ENCODE data around the gene RAB21. TPM values are rescaled to one million over a fixed set of nuclear protein-coding genes. Genes with fewer than 3 reads are reported as not detected.

RAB21 gene
- total and polyA plus RNA-seq, 4 donors, result 5.5 to 15.0 (median 10.0) TPM

DNA sequence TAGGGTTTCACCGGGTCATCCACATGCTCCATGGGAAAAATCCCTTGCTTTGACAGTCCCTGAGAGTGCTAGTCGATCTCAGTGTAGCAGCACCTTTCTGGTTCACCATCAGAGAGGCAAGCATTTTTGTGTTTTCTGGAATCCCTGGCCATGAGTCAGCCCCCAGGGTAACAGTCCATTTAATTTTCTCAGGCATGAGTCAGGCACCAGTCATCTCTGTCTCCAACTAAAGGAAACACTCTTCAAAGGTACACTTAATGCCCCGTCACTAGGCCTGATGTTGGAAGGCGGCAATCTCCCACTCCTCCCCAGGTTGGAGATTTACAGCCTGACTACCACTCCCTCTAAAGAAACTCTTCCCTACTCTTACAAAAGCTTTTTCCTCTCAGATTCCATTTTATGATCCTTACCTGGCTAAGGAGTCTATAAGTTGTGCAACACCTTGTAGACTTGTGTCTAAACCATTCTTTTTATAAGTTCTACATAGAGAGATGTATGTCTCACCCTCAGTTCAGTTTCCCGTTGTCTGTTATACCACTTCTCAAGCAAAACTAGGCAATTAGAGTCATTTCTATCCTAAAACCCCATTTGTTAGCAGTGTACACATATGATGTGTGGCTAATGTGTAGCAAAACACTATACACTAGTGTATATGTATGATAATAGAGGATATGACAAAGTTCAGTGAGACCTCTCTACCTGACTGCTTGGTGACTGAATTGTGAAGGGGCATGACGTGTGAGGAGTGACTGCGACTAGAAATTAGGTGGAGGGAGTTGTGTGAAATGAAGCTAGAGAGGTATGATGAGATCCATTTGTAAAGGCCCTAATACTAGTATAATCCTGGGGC is 44.2 kb upstream of the RAB21 start:
- Histone ChIP-seq H3K36me3 (ENCODE audit: control insufficient read depth in 4 of 4, insufficient read depth in 3 of 4, low read depth in 1 of 4, low read length in 3 of 4) (no peaks in the 10 kb centered on the region), H3K9ac (ENCODE audit: low read depth in 1 of 2, low read length in 2 of 2) (no peak overlapping the region), H3K27me3 (ENCODE audit: control insufficient read depth in 4 of 4, insufficient read depth in 4 of 4, low read length in 3 of 4) (no peaks in the 10 kb centered on the region), H3K4me1 (ENCODE audit: control insufficient read depth in 4 of 4, insufficient read depth in 4 of 4, low read length in 3 of 4) (no peaks in the 10 kb centered on the region), H3K4me3 (ENCODE audit: low read depth in 1 of 3, low read length in 3 of 3) (no peak overlapping the region), H3K27ac (ENCODE audit: low read depth in 1 of 2, low read length in 2 of 2) (no peak overlapping the region), H3K9me3 (ENCODE audit: control insufficient read depth in 4 of 4, low read length in 3 of 4) (peaks cover 5 to 12% (median 5%) of the 10 kb centered on the region in 4 donors)
- TF ChIP-seq HNF4G (IDR thresholded peaks at IDR 0.05) (no peak), TAF1 (conservative IDR thresholded peaks at IDR 0.05) (no peak), NR2F2 (IDR thresholded peaks at IDR 0.05) (no peak), SP1 (IDR thresholded peaks at IDR 0.05) (no peak), FOXA1 (IDR thresholded peaks at IDR 0.05) (no peak), RAD21 (IDR thresholded peaks at IDR 0.05) (no peak), YY1 (IDR thresholded peaks at IDR 0.05) (no peak), EGR1 (IDR thresholded peaks at IDR 0.05; ENCODE audit: low read depth in 2 of 2) (no peak), FOXA2 (IDR thresholded peaks at IDR 0.05) (no peak), GABPA (IDR thresholded peaks at IDR 0.05 in 1 of 2, conservative IDR thresholded peaks at IDR 0.05 in 1 of 2) (no peak), JUND (IDR thresholded peaks at IDR 0.05) (no peak), HNF4A (conservative IDR thresholded peaks at IDR 0.05) (no peak), RXRA (IDR thresholded peaks at IDR 0.05) (no peak)
- TF ChIP-seq, protein P1, sequence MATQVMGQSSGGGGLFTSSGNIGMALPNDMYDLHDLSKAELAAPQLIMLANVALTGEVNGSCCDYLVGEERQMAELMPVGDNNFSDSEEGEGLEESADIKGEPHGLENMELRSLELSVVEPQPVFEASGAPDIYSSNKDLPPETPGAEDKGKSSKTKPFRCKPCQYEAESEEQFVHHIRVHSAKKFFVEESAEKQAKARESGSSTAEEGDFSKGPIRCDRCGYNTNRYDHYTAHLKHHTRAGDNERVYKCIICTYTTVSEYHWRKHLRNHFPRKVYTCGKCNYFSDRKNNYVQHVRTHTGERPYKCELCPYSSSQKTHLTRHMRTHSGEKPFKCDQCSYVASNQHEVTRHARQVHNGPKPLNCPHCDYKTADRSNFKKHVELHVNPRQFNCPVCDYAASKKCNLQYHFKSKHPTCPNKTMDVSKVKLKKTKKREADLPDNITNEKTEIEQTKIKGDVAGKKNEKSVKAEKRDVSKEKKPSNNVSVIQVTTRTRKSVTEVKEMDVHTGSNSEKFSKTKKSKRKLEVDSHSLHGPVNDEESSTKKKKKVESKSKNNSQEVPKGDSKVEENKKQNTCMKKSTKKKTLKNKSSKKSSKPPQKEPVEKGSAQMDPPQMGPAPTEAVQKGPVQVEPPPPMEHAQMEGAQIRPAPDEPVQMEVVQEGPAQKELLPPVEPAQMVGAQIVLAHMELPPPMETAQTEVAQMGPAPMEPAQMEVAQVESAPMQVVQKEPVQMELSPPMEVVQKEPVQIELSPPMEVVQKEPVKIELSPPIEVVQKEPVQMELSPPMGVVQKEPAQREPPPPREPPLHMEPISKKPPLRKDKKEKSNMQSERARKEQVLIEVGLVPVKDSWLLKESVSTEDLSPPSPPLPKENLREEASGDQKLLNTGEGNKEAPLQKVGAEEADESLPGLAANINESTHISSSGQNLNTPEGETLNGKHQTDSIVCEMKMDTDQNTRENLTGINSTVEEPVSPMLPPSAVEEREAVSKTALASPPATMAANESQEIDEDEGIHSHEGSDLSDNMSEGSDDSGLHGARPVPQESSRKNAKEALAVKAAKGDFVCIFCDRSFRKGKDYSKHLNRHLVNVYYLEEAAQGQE (IDR thresholded peaks at IDR 0.05), result no peak
- TF ChIP-seq, protein P2, sequence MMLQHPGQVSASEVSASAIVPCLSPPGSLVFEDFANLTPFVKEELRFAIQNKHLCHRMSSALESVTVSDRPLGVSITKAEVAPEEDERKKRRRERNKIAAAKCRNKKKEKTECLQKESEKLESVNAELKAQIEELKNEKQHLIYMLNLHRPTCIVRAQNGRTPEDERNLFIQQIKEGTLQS (IDR thresholded peaks at IDR 0.05), result no peak
- TF ChIP-seq, protein P3, sequence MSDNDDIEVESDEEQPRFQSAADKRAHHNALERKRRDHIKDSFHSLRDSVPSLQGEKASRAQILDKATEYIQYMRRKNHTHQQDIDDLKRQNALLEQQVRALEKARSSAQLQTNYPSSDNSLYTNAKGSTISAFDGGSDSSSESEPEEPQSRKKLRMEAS (IDR thresholded peaks at IDR 0.05), result no peak
- WGBS, result 96% methylated on average over 7 of the region's 7 CpGs
- DNase-seq (ENCODE audit: low spot score), result no peak

DNA sequence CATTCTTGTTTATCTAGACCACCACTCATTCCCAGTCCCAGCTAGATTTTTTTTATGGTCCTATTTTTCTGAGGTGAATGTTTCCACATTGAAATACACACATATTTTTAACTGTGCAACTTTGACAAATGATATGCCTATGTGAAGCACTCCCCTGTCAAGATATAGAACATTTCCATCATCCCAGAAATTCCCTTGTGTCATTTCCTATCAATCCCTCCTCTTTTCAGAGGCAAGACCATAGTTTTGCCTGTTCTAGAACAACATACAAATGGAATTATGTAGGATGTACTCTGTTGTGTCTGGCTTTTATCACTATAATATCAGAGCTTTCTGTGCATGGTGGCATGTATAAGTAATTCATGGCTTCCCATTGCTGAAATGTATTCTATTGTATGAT is 36.1 kb upstream of the RAB21 start:
- H3K9me3 ChIP-seq (ENCODE audit: control insufficient read depth in 4 of 4, low read length in 3 of 4), result peaks cover 0 to 5% (median 4%) of the 10 kb centered on the region in 4 donors
- H3K36me3 ChIP-seq (ENCODE audit: control insufficient read depth in 4 of 4, insufficient read depth in 3 of 4, low read depth in 1 of 4, low read length in 3 of 4), result no peaks in the 10 kb centered on the region
- no peak for DNase-seq (ENCODE audit: low spot score)
- H3K27me3 ChIP-seq (ENCODE audit: control insufficient read depth in 4 of 4, insufficient read depth in 4 of 4, low read length in 3 of 4), result no peaks in the 10 kb centered on the region
- H3K4me1 ChIP-seq (ENCODE audit: control insufficient read depth in 4 of 4, insufficient read depth in 4 of 4, low read length in 3 of 4), result no peaks in the 10 kb centered on the region
- no peak overlapping the region for H3K27ac ChIP-seq (ENCODE audit: low read depth in 1 of 2, low read length in 2 of 2)
- H3K4me3 ChIP-seq (ENCODE audit: low read depth in 1 of 3, low read length in 3 of 3), result no peak overlapping the region
- no peak overlapping the region for H3K9ac ChIP-seq (ENCODE audit: low read depth in 1 of 2, low read length in 2 of 2)
- TF ChIP-seq SP1 (IDR thresholded peaks at IDR 0.05), result no peak
- no peak for TF ChIP-seq GABPA (IDR thresholded peaks at IDR 0.05 in 1 of 2, conservative IDR thresholded peaks at IDR 0.05 in 1 of 2)
- no peak for TF ChIP-seq RXRA (IDR thresholded peaks at IDR 0.05)
- no peak for TF ChIP-seq FOXA1 (IDR thresholded peaks at IDR 0.05)
- TF ChIP-seq, protein P4, sequence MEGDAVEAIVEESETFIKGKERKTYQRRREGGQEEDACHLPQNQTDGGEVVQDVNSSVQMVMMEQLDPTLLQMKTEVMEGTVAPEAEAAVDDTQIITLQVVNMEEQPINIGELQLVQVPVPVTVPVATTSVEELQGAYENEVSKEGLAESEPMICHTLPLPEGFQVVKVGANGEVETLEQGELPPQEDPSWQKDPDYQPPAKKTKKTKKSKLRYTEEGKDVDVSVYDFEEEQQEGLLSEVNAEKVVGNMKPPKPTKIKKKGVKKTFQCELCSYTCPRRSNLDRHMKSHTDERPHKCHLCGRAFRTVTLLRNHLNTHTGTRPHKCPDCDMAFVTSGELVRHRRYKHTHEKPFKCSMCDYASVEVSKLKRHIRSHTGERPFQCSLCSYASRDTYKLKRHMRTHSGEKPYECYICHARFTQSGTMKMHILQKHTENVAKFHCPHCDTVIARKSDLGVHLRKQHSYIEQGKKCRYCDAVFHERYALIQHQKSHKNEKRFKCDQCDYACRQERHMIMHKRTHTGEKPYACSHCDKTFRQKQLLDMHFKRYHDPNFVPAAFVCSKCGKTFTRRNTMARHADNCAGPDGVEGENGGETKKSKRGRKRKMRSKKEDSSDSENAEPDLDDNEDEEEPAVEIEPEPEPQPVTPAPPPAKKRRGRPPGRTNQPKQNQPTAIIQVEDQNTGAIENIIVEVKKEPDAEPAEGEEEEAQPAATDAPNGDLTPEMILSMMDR (IDR thresholded peaks at IDR 0.05; ENCODE audit: low read depth, low read length, missing input control), result no peak
- TF ChIP-seq RAD21 (IDR thresholded peaks at IDR 0.05), result no peak
- TF ChIP-seq, protein P3 (IDR thresholded peaks at IDR 0.05), result no peak
- no peak for TF ChIP-seq FOXA2 (IDR thresholded peaks at IDR 0.05)
- TF ChIP-seq, protein P1 (IDR thresholded peaks at IDR 0.05), result no peak
- TF ChIP-seq HNF4G (IDR thresholded peaks at IDR 0.05), result no peak
- no peak for TF ChIP-seq TAF1 (conservative IDR thresholded peaks at IDR 0.05)
- no peak for TF ChIP-seq JUND (IDR thresholded peaks at IDR 0.05)
- TF ChIP-seq YY1 (IDR thresholded peaks at IDR 0.05), result no peak
- TF ChIP-seq, protein P2 (IDR thresholded peaks at IDR 0.05), result no peak
- TF ChIP-seq EGR1 (IDR thresholded peaks at IDR 0.05; ENCODE audit: low read depth in 2 of 2), result no peak
- TF ChIP-seq HNF4A (conservative IDR thresholded peaks at IDR 0.05), result no peak
- no peak for TF ChIP-seq NR2F2 (IDR thresholded peaks at IDR 0.05)
